Liver (tissue), 9 donors: ENCODE measurements around the gene WDFY3. TPM values are rescaled to one million over a fixed set of nuclear protein-coding genes. Genes with fewer than 3 reads are reported as not detected.

ENCODE experiments used
- DNase-seq: peaks from one replicate; pipeline ENCODE4 v3.0.0-alpha.2; 2017; ENCODE audit warnings: low spot score
- H3K27ac ChIP-seq, 2 donors: one replicate each; pipeline ENCODE4 v1.7.0; 2013; ENCODE audit warnings: inconsistent platforms in 2 of 2, low read length in 2 of 2, control low read depth in 1 of 2, low read depth in 1 of 2, mild to moderate bottlenecking in 1 of 2
- H3K27me3 ChIP-seq, 4 donors: one replicate each; pipeline versions ENCODE4 v1.6.1 to v1.7.0; 2013; ENCODE audit warnings: low read length in 3 of 4, inconsistent platforms in 1 of 4, mild to moderate bottlenecking in 1 of 4, moderate library complexity in 1 of 4; ENCODE audit not compliant: control insufficient read depth in 4 of 4, insufficient read depth in 4 of 4
- H3K36me3 ChIP-seq, 4 donors: one replicate each; pipeline versions ENCODE4 v1.6.1 to v1.7.0; 2013; ENCODE audit warnings: low read length in 3 of 4, mild to moderate bottlenecking in 3 of 4, low read depth in 1 of 4, moderate library complexity in 1 of 4; ENCODE audit not compliant: control insufficient read depth in 4 of 4, insufficient read depth in 3 of 4
- H3K4me1 ChIP-seq, 4 donors: one replicate each; pipeline versions ENCODE4 v1.6.1 to v1.7.0; 2013; ENCODE audit warnings: low read length in 3 of 4, mild to moderate bottlenecking in 3 of 4, moderate library complexity in 1 of 4; ENCODE audit not compliant: control insufficient read depth in 4 of 4, insufficient read depth in 4 of 4
- H3K4me3 ChIP-seq, 3 donors: one replicate each; pipeline versions ENCODE4 v1.6.1 to v1.7.0; 2013; ENCODE audit warnings: low read length in 3 of 3, control low read depth in 1 of 3, low read depth in 1 of 3, mild to moderate bottlenecking in 1 of 3
- H3K9ac ChIP-seq, 2 donors: one replicate each; pipeline ENCODE4 v1.7.0; 2013; ENCODE audit warnings: low read length in 2 of 2, mild to moderate bottlenecking in 2 of 2, moderate library complexity in 2 of 2, control low read depth in 1 of 2, low read depth in 1 of 2
- H3K9me3 ChIP-seq, 4 donors: one replicate each; pipeline versions ENCODE4 v1.6.1 to v1.7.0; 2013; ENCODE audit warnings: low read length in 3 of 4; ENCODE audit not compliant: control insufficient read depth in 4 of 4
- ATF3 ChIP-seq: IDR thresholded peaks from 2 replicates; pipeline ENCODE4 v1.6.1; 2016; ENCODE audit warnings: antibody characterized with exemption
- CTCF ChIP-seq: fragments of 150-350 bp; IDR thresholded peaks from 2 replicates; pipeline ENCODE4 v1.5.1; 2017; ENCODE audit warnings: improper control_type of control experiment, low read depth, low read length; ENCODE audit not compliant: missing input control
- FOXA1 ChIP-seq: IDR thresholded peaks from 2 replicates; pipeline ENCODE4 v1.6.1; 2016; ENCODE audit warnings: antibody characterized with exemption
- FOXA2 ChIP-seq: IDR thresholded peaks from 2 replicates; pipeline ENCODE4 v1.6.1; 2016; ENCODE audit warnings: antibody characterized with exemption
- GABPA ChIP-seq, 2 donors: IDR thresholded peaks in 1 of 2; conservative IDR thresholded peaks in 1 of 2; 2 replicates each; pipeline ENCODE4 v1.6.1; 2016; ENCODE audit warnings: antibody characterized with exemption in 2 of 2, mild to moderate bottlenecking in 1 of 2, moderate library complexity in 1 of 2
- HNF4A ChIP-seq, 2 donors: conservative IDR thresholded peaks; 2 replicates each; pipeline ENCODE4 v1.6.1; 2016; ENCODE audit warnings: antibody characterized with exemption in 2 of 2, mild to moderate bottlenecking in 2 of 2
- HNF4G ChIP-seq: IDR thresholded peaks from 2 replicates; pipeline ENCODE4 v1.6.1; 2016; ENCODE audit warnings: antibody characterized with exemption
- JUND ChIP-seq, 2 donors: IDR thresholded peaks; 2 replicates each; pipeline ENCODE4 v1.6.1; 2016; ENCODE audit warnings: antibody characterized with exemption in 2 of 2
- MAX ChIP-seq: IDR thresholded peaks from 2 replicates; pipeline ENCODE4 v1.6.1; 2016; ENCODE audit warnings: antibody characterized with exemption
- NR2F2 ChIP-seq: IDR thresholded peaks from 2 replicates; pipeline ENCODE4 v1.6.1; 2016; ENCODE audit warnings: antibody characterized with exemption
- RAD21 ChIP-seq, 2 donors: IDR thresholded peaks; 2 replicates each; pipeline ENCODE4 v1.6.1; 2016; ENCODE audit warnings: antibody characterized with exemption in 2 of 2, mild to moderate bottlenecking in 2 of 2
- REST ChIP-seq: IDR thresholded peaks from 2 replicates; pipeline ENCODE4 v1.6.1; 2016; ENCODE audit warnings: antibody characterized with exemption, mild to moderate bottlenecking
- RXRA ChIP-seq, 2 donors: IDR thresholded peaks; 2 replicates each; pipeline ENCODE4 v1.6.1; 2017 to 2018; ENCODE audit warnings: antibody characterized with exemption in 2 of 2, mild to moderate bottlenecking in 1 of 2
- SP1 ChIP-seq: IDR thresholded peaks from 2 replicates; pipeline ENCODE4 v1.6.1; 2018; ENCODE audit warnings: antibody characterized with exemption, mild to moderate bottlenecking
- TAF1 ChIP-seq: conservative IDR thresholded peaks from 2 replicates; pipeline ENCODE4 v1.6.1; 2016; ENCODE audit warnings: antibody characterized with exemption, mild to moderate bottlenecking
- YY1 ChIP-seq: IDR thresholded peaks from 2 replicates; pipeline ENCODE4 v1.6.1; 2016; ENCODE audit warnings: antibody characterized with exemption, mild to moderate bottlenecking
- ZBTB33 ChIP-seq: IDR thresholded peaks from 2 replicates; pipeline ENCODE4 v1.6.1; 2016; ENCODE audit warnings: antibody characterized with exemption
- WGBS: extraction: QIAGEN DNeasy Blood & Tissue Kit; methylation state at CpG from one replicate; pipeline ENCODE4 v1.1.7; 2013; 5-methylcytosine and 5-hydroxymethylcytosine counted together
- polyA plus RNA-seq, 2 donors: library from polyadenylated mRNA; stranded (reverse) in 1 of 2; unstranded in 1 of 2; fragments of 200-250 nt in 1 of 2; fragments of >200 nt in 1 of 2; fragmentation: Nextera tagmentation in 1 of 2; extraction: Ambion mirVana in 1 of 2; gene quantifications; one replicate each; pipeline versions ENCODE4 v1.2.1 to v1.2.3, GENCODE V29; 2013 to 2015
- total RNA-seq, 2 donors: library from RNA; depleted of rRNA; stranded (reverse); fragments of >200 nt; gene quantifications; one replicate each; pipeline ENCODE4 v1.2.3, GENCODE V29; 2014
- donor health status: healthy.
- donor health status: healthy.
- donor health status: healthy.
- donor health status: healthy.
- donor health status: healthy.

Gene WDFY3
- total and polyA plus RNA-seq, 4 donors: 3.2 to 50.5 (median 19.2) TPM

- Histone ChIP-seq H3K4me1 (no peaks in the 10 kb centered on the region), H3K9me3 (no peaks in the 10 kb centered on the region), H3K27ac (no peak overlapping the region), H3K36me3 (peaks cover 7 to 60% (median 41%) of the 10 kb centered on the region in 4 donors), H3K9ac (no peak overlapping the region), H3K4me3 (no peak overlapping the region), H3K27me3 (no peaks in the 10 kb centered on the region)
- TF ChIP-seq FOXA2 (no peak), ZBTB33 (no peak), RAD21 (IDR thresholded peaks at IDR 0.05) (no peak), ATF3 (no peak), NR2F2 (no peak), CTCF (no peak), MAX (no peak), HNF4G (no peak), GABPA (IDR thresholded peaks at IDR 0.05 in 1 of 2, conservative IDR thresholded peaks at IDR 0.05 in 1 of 2) (no peak), RXRA (IDR thresholded peaks at IDR 0.05) (no peak)
- 80% methylated on average over 2 of the region's 2 CpGs for WGBS
- DNase-seq: no peak
Observed at GRCh38 chr4:84681486-84682274, 284.8 kb downstream of the WDFY3 start.

- H3K4me3 ChIP-seq: no peak overlapping the region
- H3K27ac ChIP-seq: no peak overlapping the region
- no peak for DNase-seq
- H3K9me3 ChIP-seq: no peaks in the 10 kb centered on the region
- H3K27me3 ChIP-seq: no peaks in the 10 kb centered on the region
- H3K9ac ChIP-seq: no peak overlapping the region
- TF ChIP-seq YY1 (no peak), MAX (no peak), TAF1 (no peak), SP1 (no peak), REST (no peak), RAD21 (IDR thresholded peaks at IDR 0.05) (no peak), GABPA (IDR thresholded peaks at IDR 0.05 in 1 of 2, conservative IDR thresholded peaks at IDR 0.05 in 1 of 2) (no peak), FOXA1 (no peak), JUND (IDR thresholded peaks at IDR 0.05) (no peak), HNF4A (conservative IDR thresholded peaks at IDR 0.05) (no peak), FOXA2 (no peak), NR2F2 (no peak), ZBTB33 (no peak), CTCF (no peak), RXRA (IDR thresholded peaks at IDR 0.05) (no peak), ATF3 (no peak), HNF4G (no peak)
- no peaks in the 10 kb centered on the region for H3K4me1 ChIP-seq
- 91% methylated on average over 4 of the region's 4 CpGs for WGBS
- H3K36me3 ChIP-seq: peaks cover 7 to 63% (median 42%) of the 10 kb centered on the region in 4 donors
Observed at GRCh38 chr4:84680956-84681355, 285.5 kb downstream of the WDFY3 start.
